Bronchial epithelial cell (primary cell): Measurements from ENCODE around the gene ATG9A. TPM values are rescaled to one million over a fixed set of nuclear protein-coding genes. Genes with fewer than 3 reads are reported as not detected.
A peak's percentile ranks its signal among the peaks of the same experiment; 100 is the strongest.

ENCODE experiments used
- DNase-seq: peaks from one replicate; pipeline ENCODE4 v3.0.0-alpha.2; 2010; ENCODE audit warnings: low read depth
- FAIRE-seq: peaks from 2 replicates; lab custom pipeline; 2011; peaks lifted over from hg19 to GRCh38; lab: Jason Lieb, UNC
- H3K27me3 ChIP-seq: 2 replicates; pipeline ENCODE4 v1.5.1; 2011; ENCODE audit warnings: low read length; ENCODE audit not compliant: control insufficient read depth, insufficient read depth
- H3K36me3 ChIP-seq: 2 replicates; pipeline ENCODE4 v1.5.1; 2011; ENCODE audit warnings: low read length; ENCODE audit not compliant: control insufficient read depth, insufficient read depth
- H3K4me3 ChIP-seq: 2 replicates; pipeline ENCODE4 v1.5.1; 2011; ENCODE audit warnings: mild to moderate bottlenecking, low read depth, low read length, control low read depth
- total RNA-seq: library from RNA; depleted of rRNA; stranded (reverse); fragments of >200 nt; gene quantifications from 2 replicates; pipeline ENCODE4 v1.2.1, GENCODE V29; 2014
- TF ChIP-seq, protein P1 (sequence below): IDR thresholded peaks from 2 replicates; pipeline ENCODE4 v1.5.1; 2011; ENCODE audit warnings: mild to moderate bottlenecking, moderate library complexity, low read length, control low read depth, inconsistent platforms; ENCODE audit not compliant: insufficient read depth, severe bottlenecking

Gene ATG9A
- total RNA-seq, 1 donor from 2014 or later = 26.3 TPM

DNA sequence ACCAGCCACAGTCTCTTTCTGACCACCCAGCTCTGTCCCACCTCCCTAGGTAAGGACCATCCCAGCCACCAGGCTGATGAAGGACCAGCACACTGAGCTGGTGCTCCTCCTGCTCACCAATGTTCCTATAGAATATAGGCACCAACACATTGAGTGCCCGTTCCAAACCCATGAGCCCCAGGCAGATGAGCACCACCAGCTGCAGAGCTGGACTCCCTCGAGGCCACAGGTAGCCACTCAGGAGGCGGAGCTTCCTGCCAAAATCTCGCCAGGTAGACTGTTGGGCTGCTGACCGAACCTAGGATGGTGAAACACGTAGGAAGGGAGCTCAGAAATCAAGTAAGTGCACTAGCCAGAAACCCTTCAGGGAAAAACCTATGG is 12.9 kb downstream of the ATG9A start:
- no peaks in the 10 kb centered on the region for H3K27me3 ChIP-seq
- DNase-seq = no peak
- FAIRE-seq = no peak
- H3K4me3 ChIP-seq = no peak overlapping the region
- TF ChIP-seq, protein P1, sequence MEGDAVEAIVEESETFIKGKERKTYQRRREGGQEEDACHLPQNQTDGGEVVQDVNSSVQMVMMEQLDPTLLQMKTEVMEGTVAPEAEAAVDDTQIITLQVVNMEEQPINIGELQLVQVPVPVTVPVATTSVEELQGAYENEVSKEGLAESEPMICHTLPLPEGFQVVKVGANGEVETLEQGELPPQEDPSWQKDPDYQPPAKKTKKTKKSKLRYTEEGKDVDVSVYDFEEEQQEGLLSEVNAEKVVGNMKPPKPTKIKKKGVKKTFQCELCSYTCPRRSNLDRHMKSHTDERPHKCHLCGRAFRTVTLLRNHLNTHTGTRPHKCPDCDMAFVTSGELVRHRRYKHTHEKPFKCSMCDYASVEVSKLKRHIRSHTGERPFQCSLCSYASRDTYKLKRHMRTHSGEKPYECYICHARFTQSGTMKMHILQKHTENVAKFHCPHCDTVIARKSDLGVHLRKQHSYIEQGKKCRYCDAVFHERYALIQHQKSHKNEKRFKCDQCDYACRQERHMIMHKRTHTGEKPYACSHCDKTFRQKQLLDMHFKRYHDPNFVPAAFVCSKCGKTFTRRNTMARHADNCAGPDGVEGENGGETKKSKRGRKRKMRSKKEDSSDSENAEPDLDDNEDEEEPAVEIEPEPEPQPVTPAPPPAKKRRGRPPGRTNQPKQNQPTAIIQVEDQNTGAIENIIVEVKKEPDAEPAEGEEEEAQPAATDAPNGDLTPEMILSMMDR = no peak
- peaks cover 44% of the 10 kb centered on the region for H3K36me3 ChIP-seq

DNA sequence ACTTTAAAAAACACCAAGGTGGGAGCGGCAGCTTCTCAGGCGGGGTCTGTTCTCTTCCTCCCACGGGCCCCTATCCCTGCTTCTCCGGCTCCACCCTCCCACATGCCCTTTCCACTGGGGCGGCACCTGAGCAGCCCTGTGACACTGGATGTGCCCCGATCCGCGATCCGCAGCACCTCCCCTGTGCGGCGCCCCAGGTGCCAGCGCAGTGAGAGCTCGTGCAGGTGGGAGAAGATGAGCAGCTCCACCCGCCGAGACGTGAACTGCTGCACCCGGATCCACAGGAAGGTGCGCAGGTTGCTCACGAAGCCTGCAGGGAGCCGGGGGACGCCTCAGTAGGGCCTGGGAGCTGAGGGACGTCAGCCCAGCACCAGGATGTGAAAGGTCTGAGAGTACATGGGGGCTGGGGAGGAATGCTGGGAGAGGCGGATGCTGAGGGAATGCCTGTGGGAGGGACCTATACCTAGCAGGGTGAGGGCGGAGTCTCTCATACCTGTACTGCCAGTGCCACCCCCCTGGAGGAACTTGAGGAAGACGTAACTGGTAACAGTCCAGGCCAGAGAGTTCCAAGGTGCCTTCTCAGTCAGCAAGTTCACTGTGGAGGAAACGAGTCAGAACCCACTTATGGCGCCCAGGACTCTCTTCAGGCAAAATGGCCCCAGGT is 13.4 kb downstream of the ATG9A start:
- Histone ChIP-seq H3K4me3 (no peak overlapping the region), H3K36me3 (peaks cover 45% of the 10 kb centered on the region), H3K27me3 (no peaks in the 10 kb centered on the region)
- DNase-seq = no peak
- no peak for FAIRE-seq
- TF ChIP-seq, protein P1 = no peak

- no peak for DNase-seq
- FAIRE-seq = no peak
- H3K36me3 ChIP-seq = peaks cover 48% of the 10 kb centered on the region
- H3K4me3 ChIP-seq = no peak overlapping the region
- TF ChIP-seq, protein P1 = no peak
- no peaks in the 10 kb centered on the region for H3K27me3 ChIP-seq
Measured at GRCh38 chr2:219214786-219215185, 14.7 kb downstream of the ATG9A start.

DNA sequence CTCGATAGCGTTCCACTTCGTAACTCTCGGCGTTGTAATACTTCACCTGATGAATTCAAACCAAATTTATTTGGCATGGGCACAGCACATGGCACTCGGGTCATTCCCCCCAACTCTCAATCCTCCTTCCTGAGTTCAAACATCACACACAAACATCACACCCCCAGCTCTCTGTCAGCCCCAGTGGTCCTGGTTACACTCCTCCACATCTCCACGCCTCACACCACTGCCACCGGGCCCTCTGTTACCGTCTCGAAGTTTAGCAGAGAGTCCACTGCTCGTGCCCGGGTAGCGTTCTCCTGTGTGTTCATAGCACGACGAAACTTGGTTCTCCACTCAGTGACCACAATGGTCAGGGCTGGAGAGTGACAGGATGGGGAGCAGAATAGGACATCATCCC is 15.3 kb downstream of the ATG9A start:
- FAIRE-seq (peak; percentile 47), DNase-seq (no peak)
- Histone ChIP-seq H3K27me3 (no peaks in the 10 kb centered on the region), H3K4me3 (no peak overlapping the region), H3K36me3 (peaks cover 53% of the 10 kb centered on the region)
- TF ChIP-seq, protein P1 = no peak

DNA sequence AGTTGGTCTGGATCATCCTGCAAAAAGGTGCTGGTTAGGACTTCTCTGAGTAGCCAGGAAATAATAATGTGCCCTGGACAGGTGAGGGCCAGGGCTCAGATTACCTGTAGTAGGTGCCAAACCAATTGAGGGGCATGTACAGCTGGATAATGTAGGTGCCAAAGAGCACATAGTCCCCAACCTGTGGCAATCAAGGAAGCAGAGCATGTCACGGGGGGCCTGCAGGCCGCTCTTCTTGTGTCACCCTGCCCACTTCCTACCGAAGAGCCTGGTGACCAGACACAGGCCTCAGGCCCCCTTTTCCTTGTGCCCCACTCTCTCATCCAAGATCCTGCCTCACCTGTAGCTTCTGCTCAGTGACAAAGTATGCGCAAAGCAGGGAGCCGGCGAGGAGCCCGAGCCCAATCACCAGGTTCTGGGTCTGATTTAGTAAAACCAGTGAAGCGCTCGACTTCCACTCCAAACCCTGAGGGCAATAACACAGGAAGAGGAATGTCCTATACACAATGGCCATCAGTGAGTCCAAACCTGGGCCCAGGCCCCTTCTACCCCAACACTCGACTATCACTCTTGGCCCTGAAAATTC is 15.9 kb downstream of the ATG9A start:
- DNase-seq (no peak), FAIRE-seq (no peak)
- TF ChIP-seq, protein P1 = no peak
- Histone ChIP-seq H3K27me3 (no peaks in the 10 kb centered on the region), H3K4me3 (no peak overlapping the region), H3K36me3 (peaks cover 55% of the 10 kb centered on the region)
